Measurements from ENCODE around the gene POLR2J. TPM values are rescaled to one million over a fixed set of nuclear protein-coding genes. Genes with fewer than 3 reads are reported as not detected.
"Not testable (repeated sequence)": the region's sequence is repeated elsewhere in the genome, so short reads cannot be mapped to it uniquely, and the experiment has no call there.

Gene POLR2J
- total and polyA plus RNA-seq, 7 donors: 9.9 to 190 (median 29.3) TPM

DNA sequence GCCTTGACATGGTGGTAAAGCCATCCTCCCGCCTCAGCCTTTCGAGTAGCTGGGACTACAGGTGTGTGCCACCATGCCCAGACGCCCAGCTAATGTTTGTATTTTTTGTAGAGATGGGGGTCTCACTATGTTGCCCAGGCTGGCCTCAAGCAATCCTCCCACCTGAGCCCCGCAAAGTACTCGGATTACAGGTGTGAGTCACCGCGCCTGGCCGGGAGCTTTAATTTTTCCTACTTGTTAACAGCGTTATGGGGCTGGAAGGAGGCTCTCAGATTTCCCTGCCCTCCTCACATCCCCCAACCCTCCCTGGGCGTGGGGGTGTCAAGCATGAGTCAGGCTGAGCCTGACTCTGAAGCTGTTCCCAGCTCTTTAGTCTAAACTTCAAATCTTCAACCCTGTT is 22.4 kb downstream of the POLR2J start:
- TF ChIP-seq POLR2A (IDR thresholded peaks at IDR 0.05) (no peak), EP300 (IDR thresholded peaks at IDR 0.05) (no peak), POLR2AphosphoS5 (IDR thresholded peaks at IDR 0.05) (no peak)
- TF ChIP-seq, protein P1, sequence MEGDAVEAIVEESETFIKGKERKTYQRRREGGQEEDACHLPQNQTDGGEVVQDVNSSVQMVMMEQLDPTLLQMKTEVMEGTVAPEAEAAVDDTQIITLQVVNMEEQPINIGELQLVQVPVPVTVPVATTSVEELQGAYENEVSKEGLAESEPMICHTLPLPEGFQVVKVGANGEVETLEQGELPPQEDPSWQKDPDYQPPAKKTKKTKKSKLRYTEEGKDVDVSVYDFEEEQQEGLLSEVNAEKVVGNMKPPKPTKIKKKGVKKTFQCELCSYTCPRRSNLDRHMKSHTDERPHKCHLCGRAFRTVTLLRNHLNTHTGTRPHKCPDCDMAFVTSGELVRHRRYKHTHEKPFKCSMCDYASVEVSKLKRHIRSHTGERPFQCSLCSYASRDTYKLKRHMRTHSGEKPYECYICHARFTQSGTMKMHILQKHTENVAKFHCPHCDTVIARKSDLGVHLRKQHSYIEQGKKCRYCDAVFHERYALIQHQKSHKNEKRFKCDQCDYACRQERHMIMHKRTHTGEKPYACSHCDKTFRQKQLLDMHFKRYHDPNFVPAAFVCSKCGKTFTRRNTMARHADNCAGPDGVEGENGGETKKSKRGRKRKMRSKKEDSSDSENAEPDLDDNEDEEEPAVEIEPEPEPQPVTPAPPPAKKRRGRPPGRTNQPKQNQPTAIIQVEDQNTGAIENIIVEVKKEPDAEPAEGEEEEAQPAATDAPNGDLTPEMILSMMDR (IDR thresholded peaks at IDR 0.05): no peak
- intact Hi-C loops (cut with DNase I): no loop called here
- H3K4me1 ChIP-seq: no peaks in the 10 kb centered on the region
- H3K27me3 ChIP-seq: no peaks in the 10 kb centered on the region
- 91 to 92% methylated on average over 10 of the region's 10 CpGs for WGBS, 2 donors
- H3K36me3 ChIP-seq: peaks cover 7 to 43% (median 29%) of the 10 kb centered on the region in 4 donors
- H3K27ac ChIP-seq: no peak overlapping the region
- DNase-seq: no peak
- H3K9me3 ChIP-seq: no peaks in the 10 kb centered on the region
- no peak overlapping the region for H3K4me3 ChIP-seq

DNA sequence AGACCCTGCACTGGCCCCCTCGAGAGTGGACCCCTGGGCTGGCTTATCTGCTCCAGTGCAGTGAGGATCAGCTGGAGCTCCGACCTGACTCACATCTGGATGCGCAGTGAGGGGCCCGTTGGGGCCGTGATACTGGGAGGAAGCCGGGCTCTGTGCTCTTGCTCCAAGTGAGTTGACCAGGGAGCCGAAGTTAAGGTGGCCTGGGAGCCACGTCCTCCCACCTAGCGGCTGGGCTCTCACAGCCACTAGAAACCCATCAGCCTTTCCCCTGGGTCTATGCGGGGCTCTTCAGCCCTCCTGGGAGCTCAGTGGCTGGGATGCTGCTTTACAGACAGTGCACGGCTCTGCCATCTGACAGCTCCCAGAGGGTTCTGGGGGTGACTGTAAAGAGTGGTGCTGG is 23.1 kb downstream of the POLR2J start:
- H3K4me3 ChIP-seq: no peak overlapping the region
- WGBS, 2 donors: 91 to 93% methylated on average over 11 of the region's 11 CpGs
- no peaks in the 10 kb centered on the region for H3K9me3 ChIP-seq
- H3K27ac ChIP-seq: no peak overlapping the region
- H3K27me3 ChIP-seq: no peaks in the 10 kb centered on the region
- TF ChIP-seq, protein P1 (IDR thresholded peaks at IDR 0.05): no peak
- TF ChIP-seq EP300 (IDR thresholded peaks at IDR 0.05) (no peak), POLR2AphosphoS5 (IDR thresholded peaks at IDR 0.05) (no peak), POLR2A (IDR thresholded peaks at IDR 0.05) (no peak)
- no peaks in the 10 kb centered on the region for H3K4me1 ChIP-seq
- H3K36me3 ChIP-seq: peaks cover 7 to 43% (median 29%) of the 10 kb centered on the region in 4 donors
- intact Hi-C loops (cut with DNase I): no loop called here
- DNase-seq: no peak

DNA sequence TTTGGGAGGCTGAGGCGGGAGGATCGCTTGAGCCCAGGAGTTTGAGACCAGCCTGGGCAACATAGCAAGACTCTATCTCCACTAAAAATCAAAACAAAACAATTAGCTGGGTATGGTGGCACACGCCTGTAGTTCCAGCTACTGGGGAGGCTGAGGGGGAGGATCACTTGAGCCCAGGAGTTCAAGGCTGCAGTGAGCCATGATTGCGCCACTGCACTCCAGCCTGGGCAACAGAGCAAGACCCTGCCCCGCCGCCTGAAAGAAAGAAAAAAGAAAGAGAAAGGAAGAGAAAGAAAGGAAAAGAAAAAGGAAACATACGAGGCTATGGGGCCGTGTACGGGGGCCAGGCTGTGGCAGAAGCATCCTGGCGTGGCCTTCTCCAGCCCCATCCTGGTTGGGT is 23.8 kb downstream of the POLR2J start:
- H3K4me1 ChIP-seq; intact Hi-C loops (cut with DNase I); DNase-seq; H3K27me3 ChIP-seq; H3K9me3 ChIP-seq; H3K4me3 ChIP-seq; H3K27ac ChIP-seq: not testable (repeated sequence)
- H3K36me3 ChIP-seq: peaks cover 7 to 43% (median 29%) of the 10 kb centered on the region in 4 donors
- 92% methylated on average over 10 of the region's 10 CpGs for WGBS, 2 donors

DNA sequence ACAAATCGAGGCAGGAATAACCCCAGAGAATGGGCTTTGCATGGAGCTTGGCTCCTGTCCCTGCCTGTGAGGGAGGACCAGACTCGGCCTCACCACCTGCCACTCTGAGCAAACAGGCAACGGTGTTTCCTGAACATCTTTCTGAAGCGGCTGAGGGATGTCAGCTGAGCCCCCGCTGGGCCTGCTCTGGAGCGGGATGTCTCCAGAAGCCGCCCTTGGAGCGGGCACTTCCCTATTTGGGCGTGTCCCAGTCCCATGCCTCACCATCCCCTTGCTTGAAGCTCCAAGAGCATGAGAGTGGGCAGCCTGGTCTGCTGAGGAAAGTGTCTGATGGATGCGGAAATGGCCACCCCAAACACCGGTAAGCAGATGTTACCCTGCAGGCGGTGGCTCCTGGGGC is 24.3 kb downstream of the POLR2J start:
- Histone ChIP-seq H3K27me3 (no peaks in the 10 kb centered on the region), H3K36me3 (peaks cover 7 to 42% (median 29%) of the 10 kb centered on the region in 4 donors), H3K27ac (no peak overlapping the region), H3K4me3 (no peak overlapping the region), H3K9me3 (no peaks in the 10 kb centered on the region), H3K4me1 (no peaks in the 10 kb centered on the region)
- intact Hi-C loops (cut with DNase I): no loop called here
- WGBS, 2 donors: 49 to 67% methylated on average over 12 of the region's 12 CpGs
- no peak for DNase-seq
- TF ChIP-seq, protein P1 (IDR thresholded peaks at IDR 0.05): no peak
- TF ChIP-seq EP300 (IDR thresholded peaks at IDR 0.05): no peak
- TF ChIP-seq POLR2A (IDR thresholded peaks at IDR 0.05): no peak
- no peak for TF ChIP-seq POLR2AphosphoS5 (IDR thresholded peaks at IDR 0.05)

DNA sequence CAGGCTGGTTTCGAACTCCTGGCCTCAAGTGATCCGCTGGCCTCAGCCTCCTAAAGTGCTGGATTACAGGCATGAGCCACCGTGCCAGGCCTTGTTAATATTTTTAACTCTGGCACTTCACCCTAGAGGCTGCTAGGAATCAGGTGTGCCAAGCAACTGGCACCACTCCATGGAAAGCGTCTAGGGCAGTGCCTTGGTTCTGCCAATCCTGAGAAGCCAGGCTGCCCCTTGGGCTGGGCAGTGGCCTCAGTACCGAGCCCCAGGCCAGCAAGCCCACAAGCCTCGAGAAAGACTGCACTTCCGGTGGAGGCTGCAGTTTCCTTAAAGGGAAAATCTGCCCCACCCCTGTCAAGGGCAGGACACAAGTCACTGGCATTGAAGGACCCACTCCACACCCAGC is 25.4 kb downstream of the POLR2J start:
- intact Hi-C loops (cut with DNase I): no loop called here
- Histone ChIP-seq H3K27ac (no peak overlapping the region), H3K27me3 (no peaks in the 10 kb centered on the region), H3K4me1 (no peaks in the 10 kb centered on the region), H3K4me3 (no peak overlapping the region), H3K36me3 (peaks cover 7 to 30% (median 22%) of the 10 kb centered on the region in 4 donors), H3K9me3 (no peaks in the 10 kb centered on the region)
- WGBS, 2 donors: 73 to 87% methylated on average over 7 of the region's 7 CpGs
- TF ChIP-seq POLR2A (IDR thresholded peaks at IDR 0.05) (no peak), EP300 (IDR thresholded peaks at IDR 0.05) (no peak), POLR2AphosphoS5 (IDR thresholded peaks at IDR 0.05) (no peak)
- TF ChIP-seq, protein P1 (IDR thresholded peaks at IDR 0.05): no peak
- no peak for DNase-seq

All from sigmoid colon (tissue), 7 donors.